Suprapubic skin (tissue), 3 donors: ENCODE results near the gene KCNH1.

Experiments
- POLR2A ChIP-seq, 2 donors: fragments of 450-650 bp; IDR thresholded peaks; one replicate each; pipeline ENCODE4 v1.6.1; 2017; ENCODE audit warnings: antibody characterized with exemption in 2 of 2, mild to moderate bottlenecking in 2 of 2, moderate library complexity in 2 of 2
- TF ChIP-seq, protein P1 (sequence below), 2 donors: fragments of 200-600 bp in 1 of 2; fragments of 450-650 bp in 1 of 2; sonication (generic) in 1 of 2; IDR thresholded peaks; one replicate each; pipeline ENCODE4 v1.5.1; 2016 to 2019; ENCODE audit warnings: antibody characterized with exemption in 2 of 2, mild to moderate bottlenecking in 1 of 2, moderate library complexity in 1 of 2

GRCh38 chr1:210942513-210942912 lies 191.4 kb downstream of the KCNH1 start:
- TF ChIP-seq, protein P1, sequence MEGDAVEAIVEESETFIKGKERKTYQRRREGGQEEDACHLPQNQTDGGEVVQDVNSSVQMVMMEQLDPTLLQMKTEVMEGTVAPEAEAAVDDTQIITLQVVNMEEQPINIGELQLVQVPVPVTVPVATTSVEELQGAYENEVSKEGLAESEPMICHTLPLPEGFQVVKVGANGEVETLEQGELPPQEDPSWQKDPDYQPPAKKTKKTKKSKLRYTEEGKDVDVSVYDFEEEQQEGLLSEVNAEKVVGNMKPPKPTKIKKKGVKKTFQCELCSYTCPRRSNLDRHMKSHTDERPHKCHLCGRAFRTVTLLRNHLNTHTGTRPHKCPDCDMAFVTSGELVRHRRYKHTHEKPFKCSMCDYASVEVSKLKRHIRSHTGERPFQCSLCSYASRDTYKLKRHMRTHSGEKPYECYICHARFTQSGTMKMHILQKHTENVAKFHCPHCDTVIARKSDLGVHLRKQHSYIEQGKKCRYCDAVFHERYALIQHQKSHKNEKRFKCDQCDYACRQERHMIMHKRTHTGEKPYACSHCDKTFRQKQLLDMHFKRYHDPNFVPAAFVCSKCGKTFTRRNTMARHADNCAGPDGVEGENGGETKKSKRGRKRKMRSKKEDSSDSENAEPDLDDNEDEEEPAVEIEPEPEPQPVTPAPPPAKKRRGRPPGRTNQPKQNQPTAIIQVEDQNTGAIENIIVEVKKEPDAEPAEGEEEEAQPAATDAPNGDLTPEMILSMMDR (IDR thresholded peaks at IDR 0.05) = no peak
- no peak for TF ChIP-seq POLR2A (IDR thresholded peaks at IDR 0.05)
